ENCODE results near the gene MCTP1.

MCTP1 gene

GRCh38 chr5:94759022-94759421 lies 525.9 kb downstream of the MCTP1 start:
- no peak for TF ChIP-seq CTCF (IDR thresholded peaks at IDR 0.05; ENCODE audit: low read length, missing control alignments)
- DNase-seq (ENCODE audit: low read depth), result no peak
- H3K4me3 ChIP-seq (replicated peaks; ENCODE audit: low read depth, low read length), result no peak overlapping the region

DNA sequence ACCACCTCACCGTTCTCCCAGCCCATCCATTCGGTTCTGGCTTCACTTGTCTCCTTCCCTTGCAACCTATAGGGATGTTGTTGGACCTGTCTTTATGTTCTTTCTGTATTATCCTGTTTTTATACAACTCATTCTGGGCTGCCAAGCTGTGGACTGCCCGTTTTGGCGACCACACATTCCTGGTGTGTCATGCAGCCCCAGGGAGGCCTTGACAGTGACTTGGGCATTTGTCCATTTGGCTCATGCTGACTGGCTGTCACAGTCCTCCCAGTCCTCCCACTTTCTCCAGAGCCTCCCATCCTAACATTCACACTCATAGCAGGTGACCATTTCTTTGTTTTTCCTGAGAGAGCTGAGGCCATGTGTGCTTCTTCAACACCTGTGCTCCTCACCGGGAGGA lies 530.1 kb downstream of the MCTP1 start:
- TF ChIP-seq CTCF (IDR thresholded peaks at IDR 0.05; ENCODE audit: low read length, missing control alignments), result no peak
- H3K4me3 ChIP-seq (replicated peaks; ENCODE audit: low read depth, low read length), result no peak overlapping the region
- no peak for DNase-seq (ENCODE audit: low read depth)

DNA sequence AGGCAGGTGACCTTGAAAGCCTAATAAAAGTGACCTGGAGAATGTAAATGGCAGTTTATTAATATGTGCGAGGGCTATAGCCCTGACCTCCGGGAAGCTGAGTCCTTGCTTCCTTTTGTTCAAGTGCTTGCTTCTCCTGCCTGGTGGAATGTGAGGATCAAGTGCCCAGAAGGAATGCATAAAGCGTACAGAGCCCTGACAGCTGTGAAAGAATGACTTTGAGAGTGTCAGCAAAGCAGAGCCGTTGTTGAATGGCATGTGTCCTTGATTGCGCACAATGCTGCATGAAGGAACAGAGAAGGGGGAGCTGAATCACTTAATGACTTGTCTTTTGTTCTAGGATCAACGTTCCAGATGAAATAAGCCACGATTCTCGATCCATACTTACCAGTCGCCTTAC lies 533.4 kb downstream of the MCTP1 start:
- no peak for DNase-seq (ENCODE audit: low read depth)
- no peak for TF ChIP-seq CTCF (IDR thresholded peaks at IDR 0.05; ENCODE audit: low read length, missing control alignments)
- no peak overlapping the region for H3K4me3 ChIP-seq (replicated peaks; ENCODE audit: low read depth, low read length)

- H3K4me3 ChIP-seq (replicated peaks; ENCODE audit: low read depth, low read length), result no peak overlapping the region
- TF ChIP-seq CTCF (IDR thresholded peaks at IDR 0.05; ENCODE audit: low read length, missing control alignments), result no peak
- DNase-seq (ENCODE audit: low read depth), result no peak
Measured at GRCh38 chr5:94750681-94751080, 534.2 kb downstream of the MCTP1 start.

GRCh38 chr5:94749042-94749441 lies 535.9 kb downstream of the MCTP1 start:
- H3K4me3 ChIP-seq (replicated peaks; ENCODE audit: low read depth, low read length), result no peak overlapping the region
- DNase-seq (ENCODE audit: low read depth), result no peak
- no peak for TF ChIP-seq CTCF (IDR thresholded peaks at IDR 0.05; ENCODE audit: low read length, missing control alignments)

DNA sequence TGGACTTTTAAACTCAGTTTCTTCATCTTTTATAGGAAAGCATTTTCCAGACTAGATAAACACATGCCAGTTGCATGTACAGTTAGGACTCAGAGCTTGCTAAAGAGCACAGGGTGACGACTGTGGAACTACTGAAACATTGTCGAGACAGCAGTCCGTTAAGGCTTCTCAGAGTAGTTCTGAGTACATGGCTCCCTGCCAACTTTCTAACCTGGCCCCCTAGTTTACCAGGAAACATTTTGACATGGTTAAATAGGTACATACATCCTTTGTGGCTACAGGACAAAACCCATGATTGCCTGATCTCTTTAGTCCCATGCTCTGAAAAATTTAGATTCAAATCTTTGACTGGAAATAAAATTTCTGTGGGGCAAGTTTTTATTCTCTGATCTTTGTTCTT lies 536.7 kb downstream of the MCTP1 start:
- no peak for TF ChIP-seq CTCF (IDR thresholded peaks at IDR 0.05; ENCODE audit: low read length, missing control alignments)
- no peak overlapping the region for H3K4me3 ChIP-seq (replicated peaks; ENCODE audit: low read depth, low read length)
- DNase-seq (ENCODE audit: low read depth), result no peak

GRCh38 chr5:94747371-94747770 lies 537.5 kb downstream of the MCTP1 start:
- no peak for DNase-seq (ENCODE audit: low read depth)
- TF ChIP-seq CTCF (IDR thresholded peaks at IDR 0.05; ENCODE audit: low read length, missing control alignments), result no peak
- H3K4me3 ChIP-seq (replicated peaks; ENCODE audit: low read depth, low read length), result no peak overlapping the region
